ENCODE results near the gene OFD1.
"Not testable (repeated sequence)": the region's sequence is repeated elsewhere in the genome, so short reads cannot be mapped to it uniquely, and the experiment has no call there.

Gene OFD1

DNA sequence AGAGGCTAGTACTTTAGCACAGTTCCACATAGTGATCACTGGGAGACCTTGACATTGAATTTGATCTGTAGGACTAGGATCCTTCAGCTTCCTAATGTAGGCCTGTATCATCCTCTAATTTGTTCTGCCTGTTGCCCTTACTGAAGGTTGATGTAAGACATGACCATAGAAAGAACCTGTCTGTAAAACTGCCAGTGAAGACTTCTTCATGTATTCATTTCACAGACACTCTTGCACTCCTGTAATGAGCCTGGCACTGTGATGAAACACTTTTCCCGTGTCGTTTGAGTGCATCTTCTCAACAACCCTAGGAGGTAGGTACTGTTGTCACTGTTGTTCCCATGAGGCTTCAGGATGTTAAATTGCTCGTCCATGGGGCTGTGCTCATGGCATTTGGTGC is 31.0 kb upstream of the OFD1 start:
- peaks cover 9% of the 10 kb centered on the region for H3K36me3 ChIP-seq (ENCODE audit: control insufficient read depth, low read depth, low read length)
- H3K4me3 ChIP-seq (ENCODE audit: low read length): no peak overlapping the region
- no peak overlapping the region for H3K27ac ChIP-seq (ENCODE audit: low read length)
- H3K9me3 ChIP-seq (ENCODE audit: control insufficient read depth, low read depth, low read length): no peaks in the 10 kb centered on the region
- H3K27me3 ChIP-seq (ENCODE audit: control insufficient read depth, insufficient read depth, low read length): no peaks in the 10 kb centered on the region
- peaks cover 11% of the 10 kb centered on the region for H3K4me1 ChIP-seq (ENCODE audit: control insufficient read depth, low read depth, low read length)
- H3K9ac ChIP-seq (ENCODE audit: low read length): no peak overlapping the region

DNA sequence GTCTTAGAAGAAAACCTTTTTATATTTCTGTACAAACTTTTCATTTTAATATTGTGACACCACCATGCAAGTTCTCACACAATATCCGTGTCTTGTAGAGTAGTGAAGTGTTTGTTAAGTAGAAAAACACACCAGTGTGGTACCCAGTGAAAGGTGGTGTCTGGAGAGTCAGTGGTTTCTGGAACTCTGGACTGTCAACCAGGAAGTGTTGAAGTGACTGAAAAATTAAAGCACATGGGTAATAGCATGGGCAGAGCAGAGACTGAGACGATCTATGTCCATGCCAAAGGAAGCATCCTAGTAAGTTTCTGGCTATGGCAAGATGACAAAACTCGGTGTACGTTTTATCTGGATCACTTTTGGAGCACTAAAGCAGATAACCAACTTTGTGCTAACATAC is 23.4 kb upstream of the OFD1 start:
- Histone ChIP-seq H3K9me3 (ENCODE audit: control insufficient read depth, low read depth, low read length) (no peaks in the 10 kb centered on the region), H3K27ac (ENCODE audit: low read length) (no peak overlapping the region), H3K36me3 (ENCODE audit: control insufficient read depth, low read depth, low read length) (peaks cover 56% of the 10 kb centered on the region), H3K27me3 (ENCODE audit: control insufficient read depth, insufficient read depth, low read length) (no peaks in the 10 kb centered on the region), H3K9ac (ENCODE audit: low read length) (no peak overlapping the region), H3K4me3 (ENCODE audit: low read length) (no peak overlapping the region), H3K4me1 (ENCODE audit: control insufficient read depth, low read depth, low read length) (peaks cover 7% of the 10 kb centered on the region)

DNA sequence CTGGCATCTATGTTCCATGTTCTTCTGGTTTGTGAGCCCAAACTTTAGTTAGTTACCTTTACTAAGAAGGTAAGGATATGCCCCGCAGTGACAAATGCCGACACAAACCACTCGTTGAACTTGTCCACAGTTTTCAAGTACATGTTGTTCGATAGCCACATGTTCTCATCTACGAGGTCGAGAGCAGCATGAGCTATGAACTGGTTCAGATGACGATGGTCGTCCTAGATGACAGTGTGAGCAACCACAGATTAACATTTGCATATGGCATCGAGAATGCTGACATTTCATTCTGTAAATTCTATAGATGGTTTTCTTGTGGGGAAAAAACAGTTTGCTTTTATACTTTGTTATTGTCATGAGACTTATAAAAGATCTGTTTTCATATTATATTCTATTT is 18.1 kb upstream of the OFD1 start:
- no peak overlapping the region for H3K27ac ChIP-seq (ENCODE audit: low read length)
- peaks cover 64% of the 10 kb centered on the region for H3K36me3 ChIP-seq (ENCODE audit: control insufficient read depth, low read depth, low read length)
- H3K4me1 ChIP-seq (ENCODE audit: control insufficient read depth, low read depth, low read length): no peaks in the 10 kb centered on the region
- H3K4me3 ChIP-seq (ENCODE audit: low read length): no peak overlapping the region
- H3K27me3 ChIP-seq (ENCODE audit: control insufficient read depth, insufficient read depth, low read length): no peaks in the 10 kb centered on the region
- no peaks in the 10 kb centered on the region for H3K9me3 ChIP-seq (ENCODE audit: control insufficient read depth, low read depth, low read length)
- H3K9ac ChIP-seq (ENCODE audit: low read length): no peak overlapping the region

DNA sequence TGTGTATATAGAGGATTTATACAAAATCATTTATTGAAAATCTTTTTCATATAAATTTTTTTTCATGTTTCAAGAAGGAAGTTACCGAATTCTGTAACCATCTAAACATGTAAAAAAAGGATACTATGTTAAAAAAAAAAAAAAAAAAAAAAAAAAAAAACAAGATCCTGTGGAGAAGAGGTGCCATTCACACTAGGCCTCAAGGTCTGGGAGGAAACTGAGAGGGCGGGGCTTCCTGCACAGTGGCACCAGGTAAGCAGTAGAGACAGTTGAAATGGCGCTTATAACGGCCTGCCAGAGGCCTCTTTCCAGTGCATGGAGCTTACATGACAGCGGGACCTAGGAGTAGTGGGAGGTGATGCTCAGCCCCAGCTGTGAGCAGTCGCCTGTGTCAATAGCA is 17.6 kb upstream of the OFD1 start:
- H3K36me3 ChIP-seq (ENCODE audit: control insufficient read depth, low read depth, low read length): peaks cover 59% of the 10 kb centered on the region
- H3K9ac ChIP-seq (ENCODE audit: low read length): no peak overlapping the region
- H3K4me1 ChIP-seq (ENCODE audit: control insufficient read depth, low read depth, low read length): no peaks in the 10 kb centered on the region
- no peak overlapping the region for H3K27ac ChIP-seq (ENCODE audit: low read length)
- H3K9me3 ChIP-seq (ENCODE audit: control insufficient read depth, low read depth, low read length): no peaks in the 10 kb centered on the region
- no peak overlapping the region for H3K4me3 ChIP-seq (ENCODE audit: low read length)
- no peaks in the 10 kb centered on the region for H3K27me3 ChIP-seq (ENCODE audit: control insufficient read depth, insufficient read depth, low read length)

DNA sequence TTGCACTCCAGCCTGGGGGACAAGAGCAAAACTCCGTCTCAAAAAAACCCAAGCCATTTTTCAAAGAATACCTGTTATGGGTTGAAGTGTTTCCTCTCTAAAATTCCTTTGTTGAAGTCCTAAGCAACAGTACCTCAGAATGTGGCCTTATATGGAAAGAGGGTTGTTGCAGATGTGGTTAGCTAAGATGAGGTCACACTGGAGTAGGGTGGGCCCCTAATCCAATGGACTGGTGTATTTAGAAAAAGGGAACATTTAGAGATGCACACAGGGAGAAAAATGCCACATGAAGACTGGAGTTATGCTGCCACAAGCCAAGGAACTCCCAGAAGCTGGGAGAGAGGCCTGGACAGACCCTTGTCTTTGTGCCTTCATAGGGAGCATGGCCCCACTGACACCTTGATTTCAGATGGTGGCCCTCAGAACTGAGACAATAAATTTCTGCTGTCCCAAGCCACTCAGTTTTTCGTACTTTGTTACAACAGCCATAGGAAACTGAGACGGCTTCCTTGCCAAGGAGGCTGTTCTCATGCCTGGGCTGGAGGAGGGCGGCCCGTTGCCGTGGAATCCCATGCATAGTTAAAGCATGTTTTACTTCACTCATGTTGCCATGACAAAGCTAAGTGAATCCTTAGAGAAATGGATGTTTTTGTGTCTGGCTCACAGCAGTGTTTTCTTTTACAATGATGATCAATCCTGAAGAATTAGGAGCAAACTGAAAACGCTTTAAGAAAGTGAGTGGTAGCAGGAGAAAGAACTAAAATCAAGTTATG is 16.7 kb upstream of the OFD1 start:
- Histone ChIP-seq H3K4me3 (ENCODE audit: low read length) (no peak overlapping the region), H3K27ac (ENCODE audit: low read length) (no peak overlapping the region), H3K9me3 (ENCODE audit: control insufficient read depth, low read depth, low read length) (no peaks in the 10 kb centered on the region), H3K9ac (ENCODE audit: low read length) (no peak overlapping the region), H3K27me3 (ENCODE audit: control insufficient read depth, insufficient read depth, low read length) (no peaks in the 10 kb centered on the region), H3K4me1 (ENCODE audit: control insufficient read depth, low read depth, low read length) (no peaks in the 10 kb centered on the region), H3K36me3 (ENCODE audit: control insufficient read depth, low read depth, low read length) (peaks cover 51% of the 10 kb centered on the region)

DNA sequence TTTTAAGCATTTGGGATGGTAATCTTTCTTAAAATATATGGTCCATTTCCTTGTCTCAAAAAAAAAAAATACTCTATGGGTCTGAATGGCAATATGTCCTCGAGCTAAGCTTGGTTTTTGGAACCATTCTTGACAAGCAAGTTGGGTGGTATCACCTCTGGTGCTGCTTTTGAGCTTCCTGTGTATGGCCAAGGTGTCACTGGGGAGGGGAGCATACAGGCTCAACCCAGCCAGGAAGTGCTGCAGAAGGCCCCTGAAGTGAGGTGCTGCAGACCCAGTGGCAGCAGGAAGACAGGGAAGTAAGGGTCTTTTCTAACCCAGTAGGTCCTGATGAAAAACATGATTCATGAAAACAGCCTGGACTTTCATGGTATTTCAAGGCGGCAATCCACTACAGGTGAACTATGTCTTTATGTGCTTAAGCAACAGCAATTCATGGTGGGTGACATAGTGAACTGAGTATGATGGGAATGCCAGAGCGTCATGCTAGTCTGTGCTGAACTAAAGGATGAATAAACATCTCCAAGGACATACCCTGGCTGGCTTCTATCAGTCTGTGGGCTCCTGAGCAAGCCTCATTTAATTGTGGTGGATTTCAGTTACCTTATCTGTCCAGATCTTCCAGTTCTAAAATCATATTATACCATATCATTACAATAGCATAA is 15.2 kb upstream of the OFD1 start:
- H3K4me1 ChIP-seq (ENCODE audit: control insufficient read depth, low read depth, low read length): no peaks in the 10 kb centered on the region
- no peak overlapping the region for H3K27ac ChIP-seq (ENCODE audit: low read length)
- H3K4me3 ChIP-seq (ENCODE audit: low read length): no peak overlapping the region
- no peak overlapping the region for H3K9ac ChIP-seq (ENCODE audit: low read length)
- H3K27me3 ChIP-seq (ENCODE audit: control insufficient read depth, insufficient read depth, low read length): no peaks in the 10 kb centered on the region
- no peaks in the 10 kb centered on the region for H3K9me3 ChIP-seq (ENCODE audit: control insufficient read depth, low read depth, low read length)
- peaks cover 51% of the 10 kb centered on the region for H3K36me3 ChIP-seq (ENCODE audit: control insufficient read depth, low read depth, low read length)

DNA sequence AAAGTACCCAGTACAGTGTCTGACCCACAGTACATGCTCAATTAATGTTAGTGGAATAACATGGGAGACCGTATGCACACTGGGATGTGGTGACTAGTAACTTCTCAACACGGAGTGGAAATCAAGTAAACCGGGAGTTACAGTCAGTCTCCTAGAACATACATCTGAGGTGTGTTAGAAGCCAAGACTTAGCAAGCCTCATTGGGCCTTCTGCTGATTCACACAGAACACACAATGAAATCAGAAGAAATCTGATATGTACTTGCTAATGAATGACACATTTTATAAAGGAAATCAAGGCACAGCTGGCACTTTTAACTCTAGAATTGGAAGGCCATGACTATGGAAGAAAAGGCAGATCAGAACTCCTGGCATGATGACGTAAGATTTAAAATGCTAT is 13.2 kb upstream of the OFD1 start:
- Histone ChIP-seq H3K9me3 (ENCODE audit: control insufficient read depth, low read depth, low read length) (no peaks in the 10 kb centered on the region), H3K9ac (ENCODE audit: low read length) (no peak overlapping the region), H3K4me3 (ENCODE audit: low read length) (no peak overlapping the region), H3K27ac (ENCODE audit: low read length) (no peak overlapping the region), H3K4me1 (ENCODE audit: control insufficient read depth, low read depth, low read length) (no peaks in the 10 kb centered on the region), H3K27me3 (ENCODE audit: control insufficient read depth, insufficient read depth, low read length) (no peaks in the 10 kb centered on the region), H3K36me3 (ENCODE audit: control insufficient read depth, low read depth, low read length) (peaks cover 36% of the 10 kb centered on the region)

DNA sequence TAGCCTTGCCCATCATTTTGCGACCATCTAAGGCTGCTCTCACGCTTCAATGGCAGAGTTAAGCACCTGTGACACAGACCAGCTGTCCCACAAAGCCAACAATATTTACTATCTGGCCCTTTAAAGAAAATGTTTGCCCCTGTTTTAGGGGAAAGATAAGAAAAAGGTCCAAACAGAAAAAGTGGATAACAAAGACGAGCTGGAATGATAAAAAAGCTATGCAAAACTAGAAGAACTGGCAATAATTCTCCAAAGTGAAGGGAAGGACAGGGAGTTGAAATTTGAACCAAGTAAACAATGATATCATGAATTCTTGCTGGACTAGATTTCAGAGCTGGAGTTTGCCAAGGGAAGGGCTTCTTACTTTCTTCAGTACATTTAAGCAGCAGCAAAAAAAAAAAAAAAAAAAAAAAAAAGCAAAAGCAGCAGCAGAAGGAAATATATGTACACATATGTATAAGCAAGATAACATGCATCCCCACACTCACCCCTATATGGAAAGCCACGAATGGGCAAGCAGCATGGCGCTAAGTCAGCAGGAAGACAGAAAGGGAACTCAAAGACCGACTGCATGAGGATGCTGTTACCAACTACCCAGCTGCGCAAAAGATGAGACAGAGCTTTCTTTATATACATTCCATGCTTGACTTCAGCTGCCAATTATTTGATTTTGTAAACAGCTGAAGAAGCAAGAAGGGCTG is 12.6 kb upstream of the OFD1 start:
- no peak overlapping the region for H3K27ac ChIP-seq (ENCODE audit: low read length)
- no peaks in the 10 kb centered on the region for H3K27me3 ChIP-seq (ENCODE audit: control insufficient read depth, insufficient read depth, low read length)
- no peaks in the 10 kb centered on the region for H3K4me1 ChIP-seq (ENCODE audit: control insufficient read depth, low read depth, low read length)
- no peak overlapping the region for H3K4me3 ChIP-seq (ENCODE audit: low read length)
- H3K9me3 ChIP-seq (ENCODE audit: control insufficient read depth, low read depth, low read length): no peaks in the 10 kb centered on the region
- no peak overlapping the region for H3K9ac ChIP-seq (ENCODE audit: low read length)
- H3K36me3 ChIP-seq (ENCODE audit: control insufficient read depth, low read depth, low read length): peaks cover 34% of the 10 kb centered on the region

DNA sequence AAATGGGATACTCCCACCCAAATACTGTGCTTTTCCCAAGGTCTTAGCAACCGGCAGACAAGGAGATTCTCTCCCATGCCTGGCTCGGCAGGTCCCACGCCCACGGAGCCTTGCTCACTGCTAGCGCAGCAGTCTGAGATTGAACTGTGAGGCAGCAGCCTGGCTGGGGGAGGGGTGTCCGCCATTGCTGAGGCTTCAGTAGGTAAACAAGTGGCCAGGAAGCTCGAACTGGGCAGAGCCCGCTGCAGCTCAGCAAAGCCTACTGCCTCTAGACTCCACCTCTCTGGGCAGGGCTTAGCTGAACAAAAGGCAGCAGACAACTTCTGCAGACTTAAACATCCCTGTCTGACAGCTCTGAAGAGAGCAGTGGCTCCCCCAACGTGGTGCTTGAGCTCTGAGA is 9.7 kb upstream of the OFD1 start:
- H3K9ac ChIP-seq (ENCODE audit: low read length); H3K27me3 ChIP-seq (ENCODE audit: control insufficient read depth, insufficient read depth, low read length); H3K9me3 ChIP-seq (ENCODE audit: control insufficient read depth, low read depth, low read length); H3K4me3 ChIP-seq (ENCODE audit: low read length); H3K27ac ChIP-seq (ENCODE audit: low read length); H3K4me1 ChIP-seq (ENCODE audit: control insufficient read depth, low read depth, low read length): not testable (repeated sequence)
- H3K36me3 ChIP-seq (ENCODE audit: control insufficient read depth, low read depth, low read length): peaks cover 11% of the 10 kb centered on the region

DNA sequence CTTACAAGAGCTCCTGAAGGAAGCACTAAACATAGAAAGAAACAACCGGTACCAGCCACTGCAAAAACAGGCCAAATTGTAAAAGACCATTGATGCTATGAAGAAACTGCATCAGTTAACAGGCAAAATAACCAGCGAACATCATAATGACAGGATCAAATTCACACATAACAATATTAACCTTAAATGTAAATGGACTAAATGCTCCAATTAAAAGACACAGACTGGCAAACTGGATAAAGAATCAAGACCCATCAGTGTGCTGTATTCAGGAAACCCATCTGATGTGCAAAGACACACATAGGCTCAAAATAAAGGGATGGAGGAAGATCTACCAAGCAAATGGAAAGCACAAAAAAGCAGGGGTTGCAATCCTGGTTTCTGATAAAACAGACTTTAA is 8.0 kb upstream of the OFD1 start:
- not testable (repeated sequence) for H3K9ac ChIP-seq (ENCODE audit: low read length); H3K9me3 ChIP-seq (ENCODE audit: control insufficient read depth, low read depth, low read length); H3K4me3 ChIP-seq (ENCODE audit: low read length); H3K4me1 ChIP-seq (ENCODE audit: control insufficient read depth, low read depth, low read length); H3K27ac ChIP-seq (ENCODE audit: low read length); H3K27me3 ChIP-seq (ENCODE audit: control insufficient read depth, insufficient read depth, low read length); H3K36me3 ChIP-seq (ENCODE audit: control insufficient read depth, low read depth, low read length)

DNA sequence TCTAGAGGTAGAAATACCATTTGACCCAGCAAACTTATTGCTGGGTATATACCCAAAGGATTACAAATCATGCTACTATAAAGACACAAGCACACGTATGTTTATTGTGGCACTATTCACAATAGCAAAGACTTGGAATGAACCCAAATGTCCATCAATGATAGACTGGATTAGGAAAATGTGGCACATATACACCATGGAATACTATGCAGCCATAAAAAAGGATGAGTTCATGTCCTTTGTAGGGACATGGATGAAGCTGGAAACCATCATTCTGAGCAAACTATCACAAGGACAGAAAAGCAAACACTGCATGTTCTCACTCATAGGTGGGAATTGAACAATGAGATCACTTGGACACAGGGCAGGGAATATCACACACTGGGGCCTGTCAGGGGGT is 4.0 kb upstream of the OFD1 start:
- not testable (repeated sequence) for H3K36me3 ChIP-seq (ENCODE audit: control insufficient read depth, low read depth, low read length); H3K4me1 ChIP-seq (ENCODE audit: control insufficient read depth, low read depth, low read length); H3K9me3 ChIP-seq (ENCODE audit: control insufficient read depth, low read depth, low read length); H3K4me3 ChIP-seq (ENCODE audit: low read length); H3K27ac ChIP-seq (ENCODE audit: low read length); H3K27me3 ChIP-seq (ENCODE audit: control insufficient read depth, insufficient read depth, low read length); H3K9ac ChIP-seq (ENCODE audit: low read length)
